ENCODE results near the gene WDR7. TPM values are rescaled to one million over a fixed set of nuclear protein-coding genes. Genes with fewer than 3 reads are reported as not detected.

Gene WDR7
- total and polyA plus RNA-seq, 9 of the 15 experiments (the other 6 are each of a cell fraction or from before 2014, with no cell fraction given): 1.4 to 9.4 (median 5.3) TPM

DNA sequence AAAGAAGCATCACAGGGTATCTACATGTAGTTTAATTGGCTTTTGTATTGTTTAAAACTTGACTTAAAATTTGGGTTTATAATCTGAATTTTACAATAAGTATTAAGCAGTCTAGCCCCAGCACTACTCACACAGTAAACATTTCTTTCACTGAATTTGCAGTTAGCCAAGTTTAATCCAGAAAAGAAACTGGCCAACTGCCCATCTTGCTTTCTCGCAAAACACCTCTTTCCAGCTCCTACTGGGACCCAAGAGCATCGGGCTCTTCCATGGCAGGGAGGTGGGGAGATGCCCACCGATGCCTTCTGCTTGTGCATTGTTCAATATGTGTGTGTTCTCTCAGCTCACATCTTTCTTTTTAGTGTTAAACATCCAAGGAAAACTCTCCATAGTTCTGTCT, 283.0 kb downstream of the WDR7 start:
- Histone ChIP-seq H3K9me1 (ENCODE audit: control insufficient read depth, insufficient read depth, low read length) (no peaks in the 10 kb centered on the region), H3K4me2 (ENCODE audit: insufficient read depth, low read length) (no peak overlapping the region), H3K9me3 (replicated peaks; ENCODE audit: control insufficient read depth, insufficient read depth, low read depth, low read length) (no peaks in the 10 kb centered on the region), H3K4me1 (replicated peaks in 1 of 2; ENCODE audit: control insufficient read depth in 2 of 2, insufficient read depth in 2 of 2, low read length in 2 of 2) (no peaks in the 10 kb centered on the region), H3K36me3 (ENCODE audit: control insufficient read depth, insufficient read depth, low read length) (no peaks in the 10 kb centered on the region), H3K27ac (ENCODE audit: extremely low read depth, low read depth, low read length) (no peak overlapping the region), H4K20me1 (replicated peaks; ENCODE audit: control insufficient read depth, insufficient read depth, low read length) (no peaks in the 10 kb centered on the region), H3K79me2 (ENCODE audit: control insufficient read depth, insufficient read depth, low read length) (no peaks in the 10 kb centered on the region), H3K9ac (ENCODE audit: insufficient read depth in 1 of 2, low read depth in 2 of 2, low read length in 2 of 2) (no peak overlapping the region), H3K4me3 (no peak overlapping the region), H3K27me3 (ENCODE audit: control insufficient read depth in 2 of 2, insufficient read depth in 2 of 2, low read length in 2 of 2) (no peaks in the 10 kb centered on the region), H2AFZ (ENCODE audit: low read depth, low read length) (no peak overlapping the region)
- FAIRE-seq (no peak), ATAC-seq (no peak), DNase-seq (ENCODE audit: extremely low read depth in 1 of 4, low spot score in 3 of 4) (no peak)
- ChIA-PET CTCF (ENCODE audit: low intra/inter-chr PET ratio) (no interaction called here), POLR2A (no interaction called here)
- 18% methylated on average over 3 of the region's 3 CpGs for WGBS (ENCODE audit: insufficient coverage, low coverage, missing lambda C conversion rate)
- in situ Hi-C loops (cut with MboI): no loop called here
- no TSS peak for BruUV-seq (replicated peaks)
- intact Hi-C loops (cut with micrococcal nuclease): no loop called here
- TF ChIP-seq, protein P1, sequence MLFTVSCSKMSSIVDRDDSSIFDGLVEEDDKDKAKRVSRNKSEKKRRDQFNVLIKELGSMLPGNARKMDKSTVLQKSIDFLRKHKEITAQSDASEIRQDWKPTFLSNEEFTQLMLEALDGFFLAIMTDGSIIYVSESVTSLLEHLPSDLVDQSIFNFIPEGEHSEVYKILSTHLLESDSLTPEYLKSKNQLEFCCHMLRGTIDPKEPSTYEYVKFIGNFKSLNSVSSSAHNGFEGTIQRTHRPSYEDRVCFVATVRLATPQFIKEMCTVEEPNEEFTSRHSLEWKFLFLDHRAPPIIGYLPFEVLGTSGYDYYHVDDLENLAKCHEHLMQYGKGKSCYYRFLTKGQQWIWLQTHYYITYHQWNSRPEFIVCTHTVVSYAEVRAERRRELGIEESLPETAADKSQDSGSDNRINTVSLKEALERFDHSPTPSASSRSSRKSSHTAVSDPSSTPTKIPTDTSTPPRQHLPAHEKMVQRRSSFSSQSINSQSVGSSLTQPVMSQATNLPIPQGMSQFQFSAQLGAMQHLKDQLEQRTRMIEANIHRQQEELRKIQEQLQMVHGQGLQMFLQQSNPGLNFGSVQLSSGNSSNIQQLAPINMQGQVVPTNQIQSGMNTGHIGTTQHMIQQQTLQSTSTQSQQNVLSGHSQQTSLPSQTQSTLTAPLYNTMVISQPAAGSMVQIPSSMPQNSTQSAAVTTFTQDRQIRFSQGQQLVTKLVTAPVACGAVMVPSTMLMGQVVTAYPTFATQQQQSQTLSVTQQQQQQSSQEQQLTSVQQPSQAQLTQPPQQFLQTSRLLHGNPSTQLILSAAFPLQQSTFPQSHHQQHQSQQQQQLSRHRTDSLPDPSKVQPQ (CRISPR knock-in tag; IDR thresholded peaks at IDR 0.05; ENCODE audit: borderline replicate concordance): no peak
- no peak for TF ChIP-seq ELF2 (CRISPR knock-in tag; IDR thresholded peaks at IDR 0.05)
- no peak for TF ChIP-seq ZFP36 (IDR thresholded peaks at IDR 0.05; ENCODE audit: low read depth, low read length, partially characterized antibody)
- no peak for TF ChIP-seq ATF4 (CRISPR knock-in tag; IDR thresholded peaks at IDR 0.05)
- no peak for TF ChIP-seq AFF1 (IDR thresholded peaks at IDR 0.05; ENCODE audit: low read depth in 1 of 2, partially characterized antibody in 2 of 2)
- TF ChIP-seq E2F8 (IDR thresholded peaks at IDR 0.05; ENCODE audit: low read depth, partially characterized antibody): no peak
- no peak for TF ChIP-seq DPF2 (IDR thresholded peaks at IDR 0.05)
- TF ChIP-seq, protein P2, sequence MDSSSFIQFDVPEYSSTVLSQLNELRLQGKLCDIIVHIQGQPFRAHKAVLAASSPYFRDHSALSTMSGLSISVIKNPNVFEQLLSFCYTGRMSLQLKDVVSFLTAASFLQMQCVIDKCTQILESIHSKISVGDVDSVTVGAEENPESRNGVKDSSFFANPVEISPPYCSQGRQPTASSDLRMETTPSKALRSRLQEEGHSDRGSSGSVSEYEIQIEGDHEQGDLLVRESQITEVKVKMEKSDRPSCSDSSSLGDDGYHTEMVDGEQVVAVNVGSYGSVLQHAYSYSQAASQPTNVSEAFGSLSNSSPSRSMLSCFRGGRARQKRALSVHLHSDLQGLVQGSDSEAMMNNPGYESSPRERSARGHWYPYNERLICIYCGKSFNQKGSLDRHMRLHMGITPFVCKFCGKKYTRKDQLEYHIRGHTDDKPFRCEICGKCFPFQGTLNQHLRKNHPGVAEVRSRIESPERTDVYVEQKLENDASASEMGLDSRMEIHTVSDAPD (CRISPR knock-in tag; IDR thresholded peaks at IDR 0.05): no peak
- TF ChIP-seq TAF15 (IDR thresholded peaks at IDR 0.05; ENCODE audit: low read depth, low read length): no peak

All from K562 (cell line).